ENCODE results near the gene OGG1.

OGG1 gene

GRCh38 chr3:9729419-9729818 lies 20.3 kb upstream of the OGG1 start:
- DNase-seq: no peak

GRCh38 chr3:9730657-9731205 lies 19.0 kb upstream of the OGG1 start:
- DNase-seq: peak; percentile 6

- DNase-seq: peak; percentile 69
Observed at GRCh38 chr3:9731206-9732079, 18.3 kb upstream of the OGG1 start, which contains the start of gene BRPF1. TSS of gene BRPF1 (plus strand) at chr3:9731735. CDS start at chr3:9734141, 2,406 bp downstream.

GRCh38 chr3:9732080-9732739 lies 17.5 kb upstream of the OGG1 start:
- DNase-seq: no peak

GRCh38 chr3:9732740-9733115 lies 17.0 kb upstream of the OGG1 start:
- DNase-seq: no peak

- DNase-seq: no peak
Observed at GRCh38 chr3:9736831-9737230, 12.9 kb upstream of the OGG1 start.

GRCh38 chr3:9739181-9739580 lies 10.6 kb upstream of the OGG1 start:
- DNase-seq: no peak

- no peak for DNase-seq
Observed at GRCh38 chr3:9742560-9742959, 7.2 kb upstream of the OGG1 start.

- DNase-seq: no peak
Observed at GRCh38 chr3:9743548-9743947, 6.2 kb upstream of the OGG1 start.

- no peak for DNase-seq
Observed at GRCh38 chr3:9744162-9744561, 5.6 kb upstream of the OGG1 start.

- no peak for DNase-seq
Observed at GRCh38 chr3:9745521-9745920, 4.2 kb upstream of the OGG1 start.

GRCh38 chr3:9746330-9746729 lies 3.4 kb upstream of the OGG1 start:
- no peak for DNase-seq

GRCh38 chr3:9747267-9747666 lies 2.5 kb upstream of the OGG1 start:
- no peak for DNase-seq

GRCh38 chr3:9748031-9748430 lies 1.7 kb upstream of the OGG1 start:
- no peak for DNase-seq

- DNase-seq: no peak
Observed at GRCh38 chr3:9749296-9749644, 482 bp upstream of the OGG1 start.

- DNase-seq: no peak
Observed at GRCh38 chr3:9750556-9751411, 1.0 kb downstream of the OGG1 start.

- no peak for DNase-seq
Observed at GRCh38 chr3:9754678-9755077, 4.9 kb downstream of the OGG1 start.

GRCh38 chr3:9757427-9757826 lies 7.7 kb downstream of the OGG1 start:
- DNase-seq: no peak

GRCh38 chr3:9760779-9761505 lies 11.2 kb downstream of the OGG1 start:
- DNase-seq: no peak

- DNase-seq: no peak
Observed at GRCh38 chr3:9761919-9762318, 12.2 kb downstream of the OGG1 start.

- no peak for DNase-seq
Observed at GRCh38 chr3:9762871-9763270, 13.1 kb downstream of the OGG1 start.

GRCh38 chr3:9765865-9766264 lies 16.1 kb downstream of the OGG1 start:
- no peak for DNase-seq

GRCh38 chr3:9767418-9767817 lies 17.7 kb downstream of the OGG1 start:
- DNase-seq: no peak

All from NCI-H187 treated with DMSO at 0.1 percent for 48 hours (cell line).